Measurements from ENCODE around the gene CADPS.

DNA sequence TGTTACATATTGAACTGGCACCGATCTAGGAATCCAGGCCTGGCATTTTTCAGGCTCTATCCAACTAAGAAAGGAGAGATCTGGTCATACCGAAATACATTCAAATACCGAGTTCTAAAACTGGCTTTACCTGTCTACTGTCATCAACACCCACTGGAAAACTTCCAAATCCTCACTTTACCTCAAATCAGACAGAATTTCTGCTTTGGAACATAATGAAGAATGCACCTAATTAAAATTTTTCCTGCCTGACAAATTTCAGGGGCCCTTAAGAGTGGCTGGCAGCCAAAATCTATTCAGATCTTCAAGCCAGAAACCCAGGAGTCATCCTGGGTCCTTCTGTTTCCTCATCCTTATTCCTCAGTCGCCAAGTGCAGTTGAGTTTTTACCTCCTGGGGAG is 303.3 kb downstream of the CADPS start:
- TF ChIP-seq, protein P1, sequence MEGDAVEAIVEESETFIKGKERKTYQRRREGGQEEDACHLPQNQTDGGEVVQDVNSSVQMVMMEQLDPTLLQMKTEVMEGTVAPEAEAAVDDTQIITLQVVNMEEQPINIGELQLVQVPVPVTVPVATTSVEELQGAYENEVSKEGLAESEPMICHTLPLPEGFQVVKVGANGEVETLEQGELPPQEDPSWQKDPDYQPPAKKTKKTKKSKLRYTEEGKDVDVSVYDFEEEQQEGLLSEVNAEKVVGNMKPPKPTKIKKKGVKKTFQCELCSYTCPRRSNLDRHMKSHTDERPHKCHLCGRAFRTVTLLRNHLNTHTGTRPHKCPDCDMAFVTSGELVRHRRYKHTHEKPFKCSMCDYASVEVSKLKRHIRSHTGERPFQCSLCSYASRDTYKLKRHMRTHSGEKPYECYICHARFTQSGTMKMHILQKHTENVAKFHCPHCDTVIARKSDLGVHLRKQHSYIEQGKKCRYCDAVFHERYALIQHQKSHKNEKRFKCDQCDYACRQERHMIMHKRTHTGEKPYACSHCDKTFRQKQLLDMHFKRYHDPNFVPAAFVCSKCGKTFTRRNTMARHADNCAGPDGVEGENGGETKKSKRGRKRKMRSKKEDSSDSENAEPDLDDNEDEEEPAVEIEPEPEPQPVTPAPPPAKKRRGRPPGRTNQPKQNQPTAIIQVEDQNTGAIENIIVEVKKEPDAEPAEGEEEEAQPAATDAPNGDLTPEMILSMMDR (conservative IDR thresholded peaks at IDR 0.05; ENCODE audit: low read depth, low read length) = no peak
- no peak for TF ChIP-seq POLR2A (IDR thresholded peaks at IDR 0.05; ENCODE audit: low read depth, low read length)
- TF ChIP-seq SMC3 (IDR thresholded peaks at IDR 0.05; ENCODE audit: low read depth, low read length) = no peak
- no peak for TF ChIP-seq MAZ (IDR thresholded peaks at IDR 0.05; ENCODE audit: borderline replicate concordance, low read depth, low read length)
- TF ChIP-seq CEBPB (IDR thresholded peaks at IDR 0.05; ENCODE audit: low read depth, low read length) = no peak
- no peak for TF ChIP-seq MXI1 (IDR thresholded peaks at IDR 0.05; ENCODE audit: borderline replicate concordance, low read depth, low read length)
- TF ChIP-seq BHLHE40 (IDR thresholded peaks at IDR 0.05; ENCODE audit: low read depth, low read length) = no peak
- TF ChIP-seq FOS (IDR thresholded peaks at IDR 0.05; ENCODE audit: low read depth, low read length) = no peak
- TF ChIP-seq, protein P2, sequence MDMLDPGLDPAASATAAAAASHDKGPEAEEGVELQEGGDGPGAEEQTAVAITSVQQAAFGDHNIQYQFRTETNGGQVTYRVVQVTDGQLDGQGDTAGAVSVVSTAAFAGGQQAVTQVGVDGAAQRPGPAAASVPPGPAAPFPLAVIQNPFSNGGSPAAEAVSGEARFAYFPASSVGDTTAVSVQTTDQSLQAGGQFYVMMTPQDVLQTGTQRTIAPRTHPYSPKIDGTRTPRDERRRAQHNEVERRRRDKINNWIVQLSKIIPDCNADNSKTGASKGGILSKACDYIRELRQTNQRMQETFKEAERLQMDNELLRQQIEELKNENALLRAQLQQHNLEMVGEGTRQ (IDR thresholded peaks at IDR 0.05; ENCODE audit: low read depth, low read length) = no peak
